GM18520 (cell line): ENCODE results near the gene ATOSB.
"Not testable (repeated sequence)": the region's sequence is repeated elsewhere in the genome, so short reads cannot be mapped to it uniquely, and the experiment has no call there.

Experiments used
- ATAC-seq: cut with Tn5 transposase; IDR thresholded peaks from one replicate; pipeline ENCODE4 v1.9.1; 2021; ENCODE audit not compliant: unreplicated experiment

ATOSB gene

GRCh38 chr9:35115680-35116538 lies at the start of gene ATOSB:
Gene ATOSB (minus strand): TSS chr9:35115862. CDS start chr9:35108274, 7,588 bp downstream.
- peak; percentile 40 for ATAC-seq

GRCh38 chr9:35164711-35165110 lies 49.0 kb upstream of the ATOSB start:
- ATAC-seq, result no peak

GRCh38 chr9:35163413-35163812 lies 47.8 kb upstream of the ATOSB start:
- ATAC-seq, result no peak

- no peak for ATAC-seq
These were observed 47.1 kb upstream of the ATOSB start for GRCh38 chr9:35162605-35163315.

- ATAC-seq, result peak; percentile 63
These were observed 46.3 kb upstream of the ATOSB start, which contains the start of gene UNC13B for GRCh38 chr9:35161713-35162604. Gene UNC13B (plus strand): TSS chr9:35162009. CDS start chr9:35162284, 275 bp downstream.

GRCh38 chr9:35158501-35159280 lies 43.0 kb upstream of the ATOSB start:
- ATAC-seq, result no peak

GRCh38 chr9:35157836-35158235 lies 42.2 kb upstream of the ATOSB start:
- ATAC-seq, result not testable (repeated sequence)

- no peak for ATAC-seq
These were observed 41.1 kb upstream of the ATOSB start for GRCh38 chr9:35156781-35157180.

- no peak for ATAC-seq
These were observed 37.3 kb upstream of the ATOSB start for GRCh38 chr9:35152926-35153325.

- ATAC-seq, result not testable (repeated sequence)
These were observed 32.4 kb upstream of the ATOSB start for GRCh38 chr9:35147941-35148563.

GRCh38 chr9:35142037-35142436 lies 26.4 kb upstream of the ATOSB start:
- ATAC-seq, result no peak

- ATAC-seq, result no peak
These were observed 24.4 kb upstream of the ATOSB start for GRCh38 chr9:35140093-35140492.

GRCh38 chr9:35136866-35137265 lies 21.2 kb upstream of the ATOSB start:
- ATAC-seq, result no peak

- no peak for ATAC-seq
These were observed 20.3 kb upstream of the ATOSB start for GRCh38 chr9:35135988-35136387.

- no peak for ATAC-seq
These were observed 19.3 kb upstream of the ATOSB start for GRCh38 chr9:35134920-35135319.

- peak; percentile 41 for ATAC-seq
These were observed 1.4 kb upstream of the ATOSB start for GRCh38 chr9:35116898-35117551.

GRCh38 chr9:35116539-35116897 lies 856 bp upstream of the ATOSB start:
- no peak for ATAC-seq

- ATAC-seq, result no peak
These were observed 628 bp downstream of the ATOSB start for GRCh38 chr9:35114840-35115628.
